Anterior cingulate cortex (tissue), 58 donors: ENCODE data around the gene TMEM236.

Experiments
- DNase-seq, 58 donors: peaks; one replicate each; lab custom pipeline; 2025; lab: John Stamatoyannopoulos, UW

The TMEM236 gene

GRCh38 chr10:17783751-17784150 is 31.8 kb downstream of the TMEM236 start:
- DNase-seq: no peak

GRCh38 chr10:17784688-17785087 is 32.7 kb downstream of the TMEM236 start:
- DNase-seq: peak in 1 of 58 donors; percentile 33

- peak in 1 of 58 donors; percentile 10 for DNase-seq
Observed at GRCh38 chr10:17785276-17785930, 33.4 kb downstream of the TMEM236 start.

- no peak for DNase-seq
Observed at GRCh38 chr10:17787087-17787961, 35.3 kb downstream of the TMEM236 start.

GRCh38 chr10:17788646-17789045 is 36.6 kb downstream of the TMEM236 start:
- no peak for DNase-seq

GRCh38 chr10:17789396-17789795 is 37.4 kb downstream of the TMEM236 start:
- DNase-seq: no peak

- no peak for DNase-seq
Observed at GRCh38 chr10:17790651-17791050, 38.6 kb downstream of the TMEM236 start.

- DNase-seq: no peak
Observed at GRCh38 chr10:17792991-17793390, 41.0 kb downstream of the TMEM236 start.

- DNase-seq: no peak
Observed at GRCh38 chr10:17793823-17794644, 42.0 kb downstream of the TMEM236 start.

GRCh38 chr10:17795083-17795482 is 43.1 kb downstream of the TMEM236 start:
- no peak for DNase-seq

- DNase-seq: no peak
Observed at GRCh38 chr10:17795813-17796594, 44.0 kb downstream of the TMEM236 start.

GRCh38 chr10:17801507-17801906 is 49.5 kb downstream of the TMEM236 start:
- no peak for DNase-seq

- no peak for DNase-seq
Observed at GRCh38 chr10:17802350-17802749, 50.3 kb downstream of the TMEM236 start.

- DNase-seq: no peak
Observed at GRCh38 chr10:17802976-17803375, 51.0 kb downstream of the TMEM236 start.

- DNase-seq: no peak
Observed at GRCh38 chr10:17805330-17805729, 53.3 kb downstream of the TMEM236 start.

GRCh38 chr10:17805921-17806577 is 54.0 kb downstream of the TMEM236 start:
- DNase-seq: peak in 1 of 58 donors; percentile 10

GRCh38 chr10:17808971-17809841 is 57.2 kb downstream of the TMEM236 start, which contains the start of gene MRC1:
MRC1 (plus strand) TSS chr10:17809348; CDS start chr10:17809466, 118 bp downstream.
- DNase-seq: peak in 2 of 58 donors; percentile 9 to 14

- no peak for DNase-seq
Observed at GRCh38 chr10:17811146-17811865, 59.3 kb downstream of the TMEM236 start.
